Stimulated activated memory B cell treated with anti-CD40 and anti-IgM and Interleukin-4, amounts not matched to agents 10 μg/mL and 1 μg/mL and 100 μg/mL, for 72 hours (primary cell): Measurements from ENCODE around the gene UCMA.
"Not testable (repeated sequence)": the region's sequence is repeated elsewhere in the genome, so short reads cannot be mapped to it uniquely, and the experiment has no call there.

Source experiments
- ATAC-seq: fragments of 150-1000 bp; cut with Tn5 transposase; 2 replicates; pipeline ENCODE4 v1.10.0; 2021
- H3K27ac Mint-ChIP-seq: one replicate; pipeline ENCODE4 v1.8.0; 2022; ENCODE audit warnings: mild to moderate bottlenecking, mixed read lengths
- H3K27me3 Mint-ChIP-seq: one replicate; pipeline ENCODE4 v1.8.0; 2022; ENCODE audit warnings: mixed read lengths
- H3K36me3 Mint-ChIP-seq: one replicate; pipeline ENCODE4 v1.8.0; 2022; ENCODE audit warnings: mixed read lengths
- H3K4me1 Mint-ChIP-seq: one replicate; pipeline ENCODE4 v1.8.0; 2022; ENCODE audit warnings: mixed read lengths
- H3K4me3 Mint-ChIP-seq: one replicate; pipeline ENCODE4 v1.8.0; 2022; ENCODE audit warnings: mild to moderate bottlenecking, moderate library complexity, mixed read lengths
- H3K9me3 Mint-ChIP-seq: one replicate; pipeline ENCODE4 v1.8.0; 2022; ENCODE audit warnings: mixed read lengths

Gene UCMA

GRCh38 chr10:13234172-13234571 is at the start of gene UCMA:
Gene UCMA, minus strand, starts transcription at chr10:13234374. Its CDS starts 116 bp downstream, at chr10:13234258.
- no peak for ATAC-seq
- Mint-ChIP-seq H3K9me3 (no peaks in the 10 kb centered on the region), H3K27ac (no peak within 1 kb of the TSS), H3K4me1 (no peaks in the 10 kb centered on the region), H3K27me3 (peaks cover 21% of the 10 kb centered on the region), H3K36me3 (no peaks in the 10 kb centered on the region), H3K4me3 (no peak within 1 kb of the TSS)

GRCh38 chr10:13282348-13282747 is 48.2 kb upstream of the UCMA start:
- Mint-ChIP-seq H3K4me1 (peaks cover 15% of the 10 kb centered on the region), H3K36me3 (peaks cover 14% of the 10 kb centered on the region)
- not testable (repeated sequence) for H3K4me3 Mint-ChIP-seq, H3K27me3 Mint-ChIP-seq, ATAC-seq, H3K27ac Mint-ChIP-seq, H3K9me3 Mint-ChIP-seq

- H3K27ac Mint-ChIP-seq = no peak overlapping the region
- H3K27me3 Mint-ChIP-seq = no peaks in the 10 kb centered on the region
- no peak overlapping the region for H3K4me3 Mint-ChIP-seq
- H3K4me1 Mint-ChIP-seq = peaks cover 1% of the 10 kb centered on the region
- H3K9me3 Mint-ChIP-seq = no peaks in the 10 kb centered on the region
- ATAC-seq = no peak
- H3K36me3 Mint-ChIP-seq = peaks cover 11% of the 10 kb centered on the region
Observed at GRCh38 chr10:13276749-13277365, 42.7 kb upstream of the UCMA start.

- H3K4me1 Mint-ChIP-seq, ATAC-seq: not testable (repeated sequence)
Observed at GRCh38 chr10:13276146-13276545, 42.0 kb upstream of the UCMA start.

GRCh38 chr10:13272164-13272571 is 38.0 kb upstream of the UCMA start:
- ATAC-seq = peak; percentile 45
- Mint-ChIP-seq H3K27me3 (no peaks in the 10 kb centered on the region), H3K27ac (peak overlapping the region; percentile 75), H3K36me3 (no peaks in the 10 kb centered on the region), H3K4me3 (peak overlapping the region; percentile 60), H3K9me3 (no peaks in the 10 kb centered on the region), H3K4me1 (peaks cover 11% of the 10 kb centered on the region)

More at GRCh38 chr10:13276146-13276545, 42.0 kb upstream of the UCMA start:
- H3K27ac Mint-ChIP-seq, H3K9me3 Mint-ChIP-seq, H3K36me3 Mint-ChIP-seq, H3K27me3 Mint-ChIP-seq, H3K4me3 Mint-ChIP-seq: not testable (repeated sequence)

GRCh38 chr10:13271552-13272163 is 37.5 kb upstream of the UCMA start:
- peak; percentile 79 for ATAC-seq
- H3K27ac Mint-ChIP-seq = peak overlapping the region; percentile 75
- no peaks in the 10 kb centered on the region for H3K36me3 Mint-ChIP-seq
- H3K4me1 Mint-ChIP-seq = peaks cover 11% of the 10 kb centered on the region
- peak overlapping the region; percentile 60 for H3K4me3 Mint-ChIP-seq
- no peaks in the 10 kb centered on the region for H3K27me3 Mint-ChIP-seq
- no peaks in the 10 kb centered on the region for H3K9me3 Mint-ChIP-seq

- ATAC-seq = no peak
- H3K9me3 Mint-ChIP-seq = no peaks in the 10 kb centered on the region
- no peaks in the 10 kb centered on the region for H3K36me3 Mint-ChIP-seq
- H3K4me3 Mint-ChIP-seq = no peak overlapping the region
- peak overlapping the region; percentile 75 for H3K27ac Mint-ChIP-seq
- H3K4me1 Mint-ChIP-seq = peaks cover 11% of the 10 kb centered on the region
- peaks cover 5% of the 10 kb centered on the region for H3K27me3 Mint-ChIP-seq
Observed at GRCh38 chr10:13270877-13271551, 36.8 kb upstream of the UCMA start.

GRCh38 chr10:13268841-13269240 is 34.7 kb upstream of the UCMA start:
- no peak overlapping the region for H3K27ac Mint-ChIP-seq
- H3K4me1 Mint-ChIP-seq = peaks cover 11% of the 10 kb centered on the region
- peaks cover 27% of the 10 kb centered on the region for H3K27me3 Mint-ChIP-seq
- H3K36me3 Mint-ChIP-seq = no peaks in the 10 kb centered on the region
- no peak for ATAC-seq
- no peaks in the 10 kb centered on the region for H3K9me3 Mint-ChIP-seq
- no peak overlapping the region for H3K4me3 Mint-ChIP-seq

- ATAC-seq = no peak
- H3K4me3 Mint-ChIP-seq = no peak overlapping the region
- H3K36me3 Mint-ChIP-seq = no peaks in the 10 kb centered on the region
- H3K4me1 Mint-ChIP-seq = peaks cover 11% of the 10 kb centered on the region
- H3K9me3 Mint-ChIP-seq = peaks cover under 1% of the 10 kb centered on the region
- peaks cover 32% of the 10 kb centered on the region for H3K27me3 Mint-ChIP-seq
- no peak overlapping the region for H3K27ac Mint-ChIP-seq
Observed at GRCh38 chr10:13268310-13268709, 34.1 kb upstream of the UCMA start.

GRCh38 chr10:13263591-13263990 is 29.4 kb upstream of the UCMA start:
- no peak for ATAC-seq
- H3K27ac Mint-ChIP-seq = no peak overlapping the region
- H3K27me3 Mint-ChIP-seq = peaks cover 47% of the 10 kb centered on the region
- no peaks in the 10 kb centered on the region for H3K36me3 Mint-ChIP-seq
- H3K4me1 Mint-ChIP-seq = no peaks in the 10 kb centered on the region
- H3K4me3 Mint-ChIP-seq = no peak overlapping the region
- H3K9me3 Mint-ChIP-seq = peaks cover 10% of the 10 kb centered on the region

- H3K9me3 Mint-ChIP-seq = peaks cover 10% of the 10 kb centered on the region
- no peak overlapping the region for H3K27ac Mint-ChIP-seq
- H3K27me3 Mint-ChIP-seq = peaks cover 47% of the 10 kb centered on the region
- no peaks in the 10 kb centered on the region for H3K36me3 Mint-ChIP-seq
- no peaks in the 10 kb centered on the region for H3K4me1 Mint-ChIP-seq
- ATAC-seq = no peak
- H3K4me3 Mint-ChIP-seq = no peak overlapping the region
Observed at GRCh38 chr10:13262433-13262832, 28.3 kb upstream of the UCMA start.

GRCh38 chr10:13257621-13258140 is 23.5 kb upstream of the UCMA start:
- Mint-ChIP-seq H3K27ac (no peak overlapping the region), H3K27me3 (peaks cover 9% of the 10 kb centered on the region), H3K9me3 (peaks cover 6% of the 10 kb centered on the region), H3K4me1 (no peaks in the 10 kb centered on the region), H3K36me3 (no peaks in the 10 kb centered on the region), H3K4me3 (no peak overlapping the region)
- ATAC-seq = no peak

- no peaks in the 10 kb centered on the region for H3K27me3 Mint-ChIP-seq
- ATAC-seq = no peak
- no peaks in the 10 kb centered on the region for H3K36me3 Mint-ChIP-seq
- H3K9me3 Mint-ChIP-seq = peaks cover 3% of the 10 kb centered on the region
- H3K4me3 Mint-ChIP-seq = no peak overlapping the region
- no peak overlapping the region for H3K27ac Mint-ChIP-seq
- H3K4me1 Mint-ChIP-seq = no peaks in the 10 kb centered on the region
Observed at GRCh38 chr10:13256627-13257026, 22.5 kb upstream of the UCMA start.

GRCh38 chr10:13253726-13254125 is 19.6 kb upstream of the UCMA start:
- H3K9me3 Mint-ChIP-seq = no peaks in the 10 kb centered on the region
- no peaks in the 10 kb centered on the region for H3K27me3 Mint-ChIP-seq
- no peak for ATAC-seq
- H3K36me3 Mint-ChIP-seq = no peaks in the 10 kb centered on the region
- no peak overlapping the region for H3K27ac Mint-ChIP-seq
- no peak overlapping the region for H3K4me3 Mint-ChIP-seq
- H3K4me1 Mint-ChIP-seq = no peaks in the 10 kb centered on the region

- no peak for ATAC-seq
- H3K36me3 Mint-ChIP-seq = no peaks in the 10 kb centered on the region
- no peak overlapping the region for H3K27ac Mint-ChIP-seq
- no peaks in the 10 kb centered on the region for H3K9me3 Mint-ChIP-seq
- no peak overlapping the region for H3K4me3 Mint-ChIP-seq
- H3K27me3 Mint-ChIP-seq = no peaks in the 10 kb centered on the region
- H3K4me1 Mint-ChIP-seq = no peaks in the 10 kb centered on the region
Observed at GRCh38 chr10:13247784-13248183, 13.6 kb upstream of the UCMA start.

GRCh38 chr10:13247246-13247645 is 13.1 kb upstream of the UCMA start:
- no peaks in the 10 kb centered on the region for H3K9me3 Mint-ChIP-seq

More at GRCh38 chr10:13247246-13247645, 13.1 kb upstream of the UCMA start:
- no peaks in the 10 kb centered on the region for H3K4me1 Mint-ChIP-seq
- no peaks in the 10 kb centered on the region for H3K27me3 Mint-ChIP-seq
- no peaks in the 10 kb centered on the region for H3K36me3 Mint-ChIP-seq
- ATAC-seq = no peak
- no peak overlapping the region for H3K27ac Mint-ChIP-seq
- no peak overlapping the region for H3K4me3 Mint-ChIP-seq
